GM12878 (cell line): ENCODE data around the gene SEC14L1. TPM values are rescaled to one million over a fixed set of nuclear protein-coding genes. Genes with fewer than 3 reads are reported as not detected.

Experiments used
- BHLHE40 ChIP-seq, 2 experiments: fragments of 450-650 bp in 1 of 2; IDR thresholded peaks; 2 replicates each; pipeline ENCODE4 v1.6.1; 2011 to 2017; ENCODE audit warnings: low read depth in 2 of 2, borderline replicate concordance in 1 of 2, improper control_type of control experiment in 1 of 2, low read length in 1 of 2, mild to moderate bottlenecking in 1 of 2
- CEBPB ChIP-seq, 2 experiments: fragments of 150-350 bp in 1 of 2; IDR thresholded peaks; 2 replicates each; pipeline ENCODE4 v1.6.1; 2012 to 2014; ENCODE audit warnings: low read depth in 2 of 2, low read length in 2 of 2, borderline replicate concordance in 1 of 2, inconsistent platforms in 1 of 2
- ESRRA ChIP-seq: IDR thresholded peaks from 2 replicates; pipeline ENCODE4 v1.6.1; 2012; ENCODE audit warnings: mild to moderate bottlenecking, low read length, improper control_type of control experiment
- MEF2A ChIP-seq: IDR thresholded peaks from 2 replicates; pipeline ENCODE4 v1.6.1; 2011; ENCODE audit warnings: low read depth, mild to moderate bottlenecking, low read length, moderate library complexity; ENCODE audit not compliant: insufficient read depth
- POLR2A ChIP-seq: IDR thresholded peaks from 2 replicates; pipeline ENCODE4 v1.6.1; 2011; ENCODE audit warnings: low read depth, mild to moderate bottlenecking, low read length
- RCOR1 ChIP-seq: conservative IDR thresholded peaks from 2 replicates; pipeline ENCODE4 v1.6.1; 2012; ENCODE audit warnings: low read depth, low read length, improper control_type of control experiment
- TAF1 ChIP-seq: IDR thresholded peaks from 2 replicates; pipeline ENCODE4 v1.6.1; 2011; ENCODE audit warnings: mild to moderate bottlenecking, low read depth, low read length, borderline replicate concordance
- ZBTB4 ChIP-seq: fragments of 450-650 bp; formaldehyde crosslinking; IDR thresholded peaks from 2 replicates; pipeline ENCODE4 v1.4.0; 2022; ENCODE audit warnings: mild to moderate bottlenecking, moderate library complexity
- ZNF217 ChIP-seq: fragments of 450-650 bp; IDR thresholded peaks from 2 replicates; pipeline ENCODE4 v1.6.1; 2017; ENCODE audit warnings: antibody characterized with exemption, mild to moderate bottlenecking
- ZNF592 ChIP-seq: fragments of 450-650 bp; IDR thresholded peaks from 2 replicates; pipeline ENCODE4 v1.6.1; 2017; ENCODE audit warnings: mild to moderate bottlenecking, moderate library complexity
- ZZZ3 ChIP-seq: IDR thresholded peaks from 2 replicates; pipeline ENCODE4 v1.6.1; 2011; ENCODE audit warnings: low read depth; ENCODE audit not compliant: control insufficient read depth, insufficient read length
- polyA plus RNA-seq, 11 experiments: library from polyadenylated mRNA; depleted of rRNA in 4 of 11; unstranded in 6 of 11; stranded (reverse) in 5 of 11; fragments of >200 nt; fragmentation: Nextera tagmentation in 4 of 11; fragmentation: Illumina TruSeq in 1 of 11; extraction: Ambion mirVana in 4 of 11; extraction: Trizol in 1 of 11; gene quantifications; 1 replicate in 1 of 11; 2 replicates in 10 of 11; pipeline versions ENCODE4 v1.2.1 to v1.2.3, GENCODE V29; 2011 to 2016; ENCODE audit warnings: inconsistent platforms in 2 of 11, missing spikeins in 2 of 11, low read depth in 1 of 11
- total RNA-seq, 4 experiments: library from RNA; depleted of rRNA in 3 of 4; stranded (reverse); fragments of >200 nt in 3 of 4; fragmentation: Illumina TruSeq in 1 of 4; extraction: Trizol in 1 of 4; gene quantifications; 2 replicates each; pipeline versions ENCODE4 v1.2.1 to v1.2.3, GENCODE V29; 2013 to 2021
- TF ChIP-seq, protein P1 (sequence below): fragments of 450-650 bp; formaldehyde crosslinking; IDR thresholded peaks from 2 replicates; pipeline ENCODE4 v1.5.0; 2022; ENCODE audit warnings: mild to moderate bottlenecking, missing genetic modification characterization
- TF ChIP-seq, protein P2 (sequence below): IDR thresholded peaks from 2 replicates; pipeline ENCODE4 v1.6.1; 2011; ENCODE audit warnings: low read depth, mild to moderate bottlenecking, low read length, moderate library complexity, borderline replicate concordance; ENCODE audit errors: extremely low read depth

Gene SEC14L1
- total and polyA plus RNA-seq, 10 of the 15 experiments (the other 5 are each of a cell fraction or from before 2014, with no cell fraction given): 6.3 to 66.1 (median 33.5) TPM

DNA sequence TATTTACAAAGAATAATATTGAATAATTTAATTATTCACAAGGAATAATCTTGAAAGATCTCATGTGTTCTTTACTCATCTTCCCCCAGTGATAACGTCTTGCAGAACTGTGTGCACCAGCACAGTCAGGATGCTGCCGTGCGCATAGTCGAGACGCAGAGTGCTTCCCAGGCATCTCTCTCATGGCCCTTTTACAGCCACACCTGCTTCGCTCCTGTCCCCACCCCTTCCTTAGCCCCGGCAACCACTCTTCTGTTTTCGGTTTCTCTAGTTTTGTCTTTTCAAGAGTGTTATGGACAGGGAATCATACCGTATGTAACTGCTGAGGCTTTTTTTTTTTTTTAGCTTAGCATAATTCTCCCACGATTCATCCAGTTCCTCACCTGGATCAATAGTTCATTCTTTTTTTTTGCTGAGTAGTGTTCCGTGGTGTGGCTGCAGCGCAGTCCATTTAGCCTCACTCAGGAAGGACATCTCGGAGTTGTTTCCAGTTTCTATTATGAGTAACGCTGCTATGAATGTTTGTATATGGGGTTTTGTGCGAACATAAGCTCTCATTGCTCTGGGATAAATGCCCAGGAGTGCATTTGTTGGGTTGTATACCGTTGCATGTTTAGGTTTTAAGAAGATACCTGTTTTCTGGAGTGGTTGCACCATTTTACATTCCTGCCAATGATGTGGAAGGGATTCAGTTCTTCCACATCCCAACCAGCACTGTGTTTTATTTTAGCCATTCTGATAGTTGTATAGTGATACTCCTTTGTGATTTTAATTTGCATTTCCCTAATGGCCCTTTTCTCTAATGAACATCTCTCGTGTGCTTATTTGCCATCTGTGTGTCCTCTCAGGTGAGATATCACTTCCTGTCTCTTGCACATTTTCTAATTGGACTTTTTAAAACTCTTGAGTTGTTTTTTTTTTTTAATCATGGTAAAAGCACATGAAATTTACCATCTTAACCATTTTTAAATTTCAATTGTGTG lies 47.6 kb downstream of the SEC14L1 start (continued):
- TF ChIP-seq ZZZ3 (no peak), RCOR1 (no peak), BHLHE40 (IDR thresholded peaks at IDR 0.05; ENCODE audit: borderline replicate concordance in 1 of 2, low read depth in 2 of 2, low read length in 1 of 2) (no peak), ZNF592 (no peak), MEF2A (no peak), ZNF217 (no peak), ESRRA (no peak), CEBPB (IDR thresholded peaks at IDR 0.05; ENCODE audit: borderline replicate concordance in 1 of 2, low read depth in 2 of 2, low read length in 2 of 2) (no peak), TAF1 (no peak), POLR2A (no peak), ZBTB4 (no peak)
- TF ChIP-seq, protein P1, sequence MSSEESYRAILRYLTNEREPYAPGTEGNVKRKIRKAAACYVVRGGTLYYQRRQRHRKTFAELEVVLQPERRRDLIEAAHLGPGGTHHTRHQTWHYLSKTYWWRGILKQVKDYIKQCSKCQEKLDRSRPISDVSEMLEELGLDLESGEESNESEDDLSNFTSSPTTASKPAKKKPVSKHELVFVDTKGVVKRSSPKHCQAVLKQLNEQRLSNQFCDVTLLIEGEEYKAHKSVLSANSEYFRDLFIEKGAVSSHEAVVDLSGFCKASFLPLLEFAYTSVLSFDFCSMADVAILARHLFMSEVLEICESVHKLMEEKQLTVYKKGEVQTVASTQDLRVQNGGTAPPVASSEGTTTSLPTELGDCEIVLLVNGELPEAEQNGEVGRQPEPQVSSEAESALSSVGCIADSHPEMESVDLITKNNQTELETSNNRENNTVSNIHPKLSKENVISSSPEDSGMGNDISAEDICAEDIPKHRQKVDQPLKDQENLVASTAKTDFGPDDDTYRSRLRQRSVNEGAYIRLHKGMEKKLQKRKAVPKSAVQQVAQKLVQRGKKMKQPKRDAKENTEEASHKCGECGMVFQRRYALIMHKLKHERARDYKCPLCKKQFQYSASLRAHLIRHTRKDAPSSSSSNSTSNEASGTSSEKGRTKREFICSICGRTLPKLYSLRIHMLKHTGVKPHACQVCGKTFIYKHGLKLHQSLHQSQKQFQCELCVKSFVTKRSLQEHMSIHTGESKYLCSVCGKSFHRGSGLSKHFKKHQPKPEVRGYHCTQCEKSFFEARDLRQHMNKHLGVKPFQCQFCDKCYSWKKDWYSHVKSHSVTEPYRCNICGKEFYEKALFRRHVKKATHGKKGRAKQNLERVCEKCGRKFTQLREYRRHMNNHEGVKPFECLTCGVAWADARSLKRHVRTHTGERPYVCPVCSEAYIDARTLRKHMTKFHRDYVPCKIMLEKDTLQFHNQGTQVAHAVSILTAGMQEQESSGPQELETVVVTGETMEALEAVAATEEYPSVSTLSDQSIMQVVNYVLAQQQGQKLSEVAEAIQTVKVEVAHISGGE (CRISPR knock-in tag): no peak
- TF ChIP-seq, protein P2, sequence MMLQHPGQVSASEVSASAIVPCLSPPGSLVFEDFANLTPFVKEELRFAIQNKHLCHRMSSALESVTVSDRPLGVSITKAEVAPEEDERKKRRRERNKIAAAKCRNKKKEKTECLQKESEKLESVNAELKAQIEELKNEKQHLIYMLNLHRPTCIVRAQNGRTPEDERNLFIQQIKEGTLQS: no peak
